RKO (cell line): ENCODE data around the gene IL9.
"Not testable (repeated sequence)": the region's sequence is repeated elsewhere in the genome, so short reads cannot be mapped to it uniquely, and the experiment has no call there.

ENCODE experiments used
- DNase-seq: peaks from one replicate; pipeline ENCODE4 v3.0.0-alpha.2; 2016; ENCODE audit warnings: low spot score

IL9 gene

DNA sequence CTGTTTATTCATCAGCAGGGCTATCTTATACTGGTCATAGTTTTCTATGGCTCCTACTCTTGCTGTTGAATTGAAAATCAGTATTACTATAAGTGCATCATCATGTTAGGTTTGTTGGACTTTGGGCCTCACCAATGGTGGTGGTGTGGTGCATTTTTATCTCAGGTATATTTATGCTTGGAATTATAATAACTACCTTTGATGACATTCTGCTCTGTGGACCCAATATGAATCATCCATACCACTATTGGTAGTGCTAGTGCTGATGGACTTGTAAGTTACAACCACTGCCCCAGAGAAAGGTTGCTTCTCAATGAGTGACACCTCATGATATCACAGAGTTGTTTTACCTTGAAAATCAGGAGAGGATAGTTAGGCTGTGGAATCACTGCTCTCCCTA, 28.0 kb downstream of the IL9 start:
- no peak for DNase-seq

DNA sequence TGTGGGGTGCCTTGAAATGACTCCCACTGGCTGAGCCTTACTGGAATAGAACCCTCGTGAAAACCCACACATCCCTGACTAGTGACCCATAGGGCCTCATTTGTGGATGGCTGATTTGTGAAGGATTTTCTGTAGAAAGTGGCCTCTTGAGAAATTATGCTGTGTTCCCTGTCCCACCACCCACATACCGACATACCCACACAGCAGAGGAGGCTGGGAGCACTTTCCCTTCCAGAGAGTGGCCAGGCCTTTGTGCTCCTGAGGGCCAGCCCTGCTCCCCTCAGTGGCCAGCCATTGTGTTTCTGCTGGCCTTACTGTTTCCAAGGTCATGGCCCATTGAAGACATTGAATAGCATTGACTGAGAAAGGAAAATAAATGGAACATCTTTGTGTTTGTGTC, 29.6 kb downstream of the IL9 start:
- DNase-seq = no peak

DNA sequence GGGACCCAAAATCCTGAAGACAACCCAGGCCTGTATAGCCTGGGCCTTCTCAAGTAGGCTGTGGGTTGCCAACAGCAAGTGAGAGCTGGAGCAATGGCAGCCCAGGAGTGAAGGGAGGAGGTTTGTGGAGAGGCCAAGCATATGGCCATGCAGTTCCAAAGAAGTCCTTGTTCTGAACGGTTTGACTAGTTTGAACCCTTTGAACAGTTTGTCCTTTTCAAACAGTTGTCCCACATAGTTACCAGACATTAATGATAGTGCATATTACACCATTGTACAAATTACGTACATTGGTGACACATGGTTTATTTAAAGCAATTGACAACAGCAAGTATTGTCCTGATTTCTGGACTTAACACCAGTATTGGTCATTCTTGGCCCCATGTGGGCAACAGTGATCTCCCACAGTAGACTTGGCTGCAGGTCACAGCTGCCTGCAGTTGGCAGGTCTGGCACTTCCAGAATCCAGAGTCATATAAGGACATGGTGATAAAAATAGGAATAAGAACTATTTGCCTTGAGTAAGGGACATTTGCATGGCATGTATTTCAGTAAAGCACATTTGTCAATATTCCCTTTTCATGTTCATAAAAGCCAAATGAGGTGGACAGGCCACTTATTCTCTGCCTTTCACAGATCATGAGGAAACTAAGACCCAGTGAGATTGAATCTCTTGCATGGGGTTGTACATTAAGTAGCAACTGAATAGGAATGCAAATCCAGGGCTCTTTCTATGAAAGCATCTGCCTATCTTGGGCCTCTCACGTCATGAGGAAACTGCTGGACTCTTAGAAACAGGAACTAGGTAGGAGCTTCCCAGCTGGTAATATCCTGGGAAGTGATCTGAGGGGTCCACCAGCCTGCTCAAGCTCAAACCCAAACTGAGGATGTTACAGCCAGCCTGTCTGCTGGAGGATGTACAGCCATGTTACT, 30.9 kb downstream of the IL9 start:
- no peak for DNase-seq

DNA sequence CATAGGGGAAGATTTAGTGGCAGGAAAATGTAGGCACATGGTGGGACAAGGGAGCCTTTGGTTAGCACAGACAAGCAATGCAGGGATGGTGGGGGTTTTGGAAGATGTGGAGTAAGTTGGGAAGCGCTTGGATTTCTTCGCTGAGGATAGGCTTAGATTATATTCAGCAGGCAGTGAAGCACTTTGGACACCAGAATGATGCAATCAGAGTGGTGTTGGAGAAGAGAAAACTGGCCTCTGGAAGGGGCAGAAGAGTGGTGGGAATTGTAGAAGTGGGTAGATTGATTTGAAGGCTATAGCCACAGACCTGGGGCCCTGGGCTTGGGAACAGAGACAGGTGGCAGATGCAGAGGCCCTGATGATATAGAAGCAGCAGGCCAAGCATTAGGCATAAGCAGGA, 32.9 kb downstream of the IL9 start:
- DNase-seq = no peak

DNA sequence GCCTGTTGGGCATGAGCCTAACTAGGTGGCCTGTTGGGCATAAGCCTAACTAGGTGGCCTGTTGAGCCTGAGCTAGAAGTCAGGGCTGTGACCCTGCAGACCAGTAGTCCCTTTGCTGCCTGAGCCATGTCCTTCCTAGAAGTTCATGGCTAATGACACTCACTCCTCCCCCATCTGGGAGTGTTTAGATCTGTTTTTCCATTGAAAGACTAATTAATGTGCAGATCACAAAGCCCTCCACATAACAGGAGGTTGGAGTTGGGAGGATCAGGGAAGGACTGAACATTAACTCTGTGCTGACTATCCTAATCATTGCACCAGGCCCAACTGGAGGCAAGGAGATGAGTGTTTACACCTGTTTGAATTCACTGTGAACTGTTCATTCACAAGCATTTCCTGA, 33.6 kb downstream of the IL9 start:
- DNase-seq = no peak

DNA sequence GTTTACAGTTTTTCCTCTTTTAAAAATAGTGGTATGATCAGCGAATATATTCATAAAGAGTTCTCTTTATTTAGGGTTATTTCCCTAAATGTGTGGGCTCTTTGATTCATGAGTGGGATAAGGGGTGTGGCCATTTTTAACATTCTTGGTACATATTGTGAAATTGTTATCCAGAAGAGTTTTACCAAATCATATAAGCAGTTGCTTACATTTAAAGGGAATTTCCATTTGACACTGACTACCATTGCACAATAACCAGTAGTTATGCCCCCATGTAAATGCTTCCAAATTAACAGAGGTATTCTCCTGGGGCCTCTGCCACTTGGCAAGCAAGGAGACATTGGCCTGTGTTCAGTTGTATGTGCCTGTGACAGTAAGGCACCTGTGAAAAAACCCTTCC, 34.0 kb downstream of the IL9 start:
- DNase-seq = no peak

DNA sequence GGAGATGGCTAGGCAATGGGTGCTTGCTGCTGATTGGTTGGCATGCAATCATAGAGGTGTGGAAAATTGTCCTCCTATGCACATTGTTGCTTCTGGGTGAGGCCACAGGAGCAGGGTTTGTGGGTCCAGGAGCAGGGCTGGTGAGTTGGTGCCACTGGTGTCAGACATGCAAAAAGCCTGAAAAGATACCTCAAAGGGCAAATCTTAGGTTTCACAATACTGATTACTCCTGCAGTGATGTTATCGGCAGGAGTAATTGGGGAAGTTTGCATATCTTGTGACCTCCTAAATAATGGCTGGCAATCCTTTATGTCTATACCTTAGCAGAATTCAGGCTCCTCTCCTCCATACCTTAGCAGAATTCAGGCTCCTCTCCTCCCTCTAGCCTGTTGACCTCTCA, 36.0 kb downstream of the IL9 start:
- DNase-seq = no peak

DNA sequence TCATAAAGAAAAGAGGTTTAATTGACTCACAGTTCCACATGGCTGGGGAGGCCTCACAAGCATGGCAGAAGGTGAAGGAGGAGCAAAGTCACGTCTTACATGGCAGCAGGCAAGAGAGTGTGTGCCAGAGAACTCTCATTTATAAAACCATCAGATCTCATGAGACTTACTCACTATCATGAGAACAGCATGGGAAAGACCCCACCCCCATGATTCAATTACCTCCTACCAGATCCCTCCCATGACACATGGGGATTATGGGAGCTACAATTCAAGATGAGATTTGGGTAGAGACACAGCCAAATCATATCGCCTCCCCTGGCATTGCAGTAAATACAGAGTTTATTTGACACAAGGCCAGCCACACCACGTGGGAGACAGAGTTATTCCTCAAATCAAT, 36.5 kb downstream of the IL9 start:
- DNase-seq = not testable (repeated sequence)

DNA sequence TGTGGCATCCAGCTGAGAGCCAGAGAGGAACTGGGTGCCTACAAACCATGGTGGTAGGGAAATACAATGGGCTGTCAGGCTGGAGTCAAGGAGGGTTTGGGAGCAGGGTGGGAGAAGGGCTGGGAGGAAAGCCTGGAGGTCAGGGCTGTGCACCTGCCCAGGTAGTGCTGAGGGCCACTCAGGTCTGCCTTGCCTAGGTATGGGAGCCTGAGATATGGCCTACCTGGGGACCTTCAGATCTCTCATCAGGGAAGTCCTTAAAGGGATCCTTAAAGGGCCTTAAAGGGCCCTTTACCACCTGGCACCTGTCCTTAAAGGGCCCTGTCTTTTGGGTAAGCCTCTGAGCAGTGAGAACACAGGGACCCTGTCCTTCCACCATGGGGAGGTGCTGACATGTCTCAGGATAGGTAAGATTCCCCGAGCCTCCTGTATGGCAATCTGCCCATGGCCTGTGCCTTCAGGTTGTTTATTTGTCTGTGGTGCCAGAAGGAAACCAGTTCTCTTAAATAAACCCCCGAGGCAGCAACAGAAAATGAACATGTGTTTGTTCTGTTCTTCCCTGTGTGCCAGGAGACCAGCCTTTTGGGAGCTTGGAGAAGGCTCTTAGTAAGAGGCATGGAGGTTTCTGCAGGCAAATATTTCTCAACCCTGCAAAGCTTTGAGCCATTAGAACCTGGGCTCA, 37.9 kb downstream of the IL9 start:
- DNase-seq = no peak

DNA sequence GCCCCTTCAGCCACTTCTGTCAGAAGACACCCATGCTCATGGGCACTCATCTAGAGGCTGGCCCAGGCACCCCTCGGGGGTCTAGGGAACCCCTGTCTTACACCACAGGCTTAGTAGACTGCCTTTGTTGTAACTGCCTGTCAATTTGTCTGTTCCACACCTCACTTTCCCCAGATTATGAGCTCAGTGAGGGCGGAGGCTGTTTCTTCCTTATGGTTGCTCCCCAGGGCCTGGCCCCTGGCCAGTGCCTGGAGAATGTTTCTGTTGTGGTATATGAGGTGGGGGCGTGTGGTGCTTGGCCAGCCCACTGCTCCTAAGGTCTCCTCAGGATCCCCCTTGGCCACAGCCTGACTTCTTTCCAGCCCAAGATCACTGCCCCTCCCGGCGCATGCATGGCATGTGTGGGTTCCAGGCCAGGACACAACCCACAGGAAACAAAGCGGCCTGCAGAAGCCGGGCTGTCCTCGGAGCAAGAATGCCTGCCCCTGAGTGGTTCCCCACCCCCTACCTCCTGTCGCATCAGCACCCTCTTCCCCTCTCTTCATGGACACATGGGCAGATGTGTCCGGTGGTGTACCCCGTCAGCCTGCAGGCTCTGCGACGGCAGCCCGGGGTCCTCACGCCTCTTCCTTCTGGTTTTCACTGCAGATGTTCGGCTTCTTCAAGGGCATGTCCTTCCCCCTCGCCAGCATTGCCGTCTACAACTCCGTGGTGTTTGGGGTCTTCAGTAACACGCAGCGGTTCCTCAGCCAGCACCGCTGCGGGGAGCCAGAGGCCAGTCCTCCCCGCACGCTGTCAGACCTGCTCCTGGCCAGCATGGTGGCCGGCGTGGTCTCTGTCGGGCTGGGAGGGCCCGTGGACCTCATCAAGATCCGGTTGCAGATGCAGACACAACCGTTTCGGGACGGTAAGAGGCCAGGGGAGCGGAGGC, 43.5 kb downstream of the IL9 start:
- DNase-seq = no peak

DNA sequence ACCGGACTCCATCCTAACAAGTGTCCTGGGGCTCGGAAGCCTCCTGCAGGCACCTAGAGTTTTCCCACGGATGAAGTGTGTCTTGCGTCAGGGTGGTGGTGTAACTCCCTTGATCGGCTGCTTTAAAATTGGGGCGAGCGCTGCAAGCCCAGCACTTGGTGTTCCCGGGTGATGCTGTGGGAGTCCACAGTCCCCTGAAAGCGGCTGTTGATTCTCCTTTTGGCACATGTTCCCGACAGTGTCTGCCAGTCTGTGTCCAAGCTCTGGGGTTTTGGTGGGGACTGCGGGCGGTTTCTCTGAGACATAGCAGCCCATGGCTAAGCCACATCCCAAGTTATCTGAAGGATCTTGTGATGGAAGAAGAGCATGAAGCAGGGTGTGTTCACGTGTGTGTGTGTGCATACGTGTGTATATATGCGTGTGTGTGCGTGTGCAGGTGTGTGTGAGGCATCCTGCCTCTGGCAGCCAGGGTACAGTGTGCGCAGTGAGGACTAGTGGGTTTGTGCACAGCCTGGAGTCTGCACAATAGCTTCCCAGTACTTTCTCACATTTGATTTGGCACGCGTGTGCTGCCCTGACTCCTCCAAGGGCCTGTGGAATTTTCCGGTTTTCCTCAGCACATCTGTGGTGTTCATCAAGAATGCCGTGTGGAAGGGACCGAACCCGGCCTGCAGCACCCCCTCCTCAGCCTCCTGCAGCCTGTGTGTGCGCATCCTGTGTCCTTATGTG, 44.3 kb downstream of the IL9 start:
- DNase-seq = no peak

DNA sequence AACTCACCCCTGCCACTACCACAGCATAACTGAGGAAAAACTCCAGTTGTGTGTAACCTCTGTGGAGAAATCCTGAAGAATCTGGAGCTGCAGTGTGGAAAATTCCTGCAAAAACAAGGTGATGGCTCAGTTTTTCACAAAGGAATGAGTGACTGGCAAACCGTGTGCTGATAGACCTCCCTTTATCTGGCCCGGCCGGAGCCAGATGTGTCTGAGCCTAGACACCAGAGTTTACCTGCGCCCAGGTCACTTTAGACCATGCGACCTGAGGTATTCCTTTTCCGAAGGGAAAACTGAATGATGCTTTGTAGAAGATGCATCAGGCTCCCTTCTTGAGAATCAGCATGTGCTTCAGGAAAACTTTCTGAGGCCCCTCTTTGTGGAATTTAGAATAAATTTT, 45.0 kb downstream of the IL9 start:
- DNase-seq = no peak

DNA sequence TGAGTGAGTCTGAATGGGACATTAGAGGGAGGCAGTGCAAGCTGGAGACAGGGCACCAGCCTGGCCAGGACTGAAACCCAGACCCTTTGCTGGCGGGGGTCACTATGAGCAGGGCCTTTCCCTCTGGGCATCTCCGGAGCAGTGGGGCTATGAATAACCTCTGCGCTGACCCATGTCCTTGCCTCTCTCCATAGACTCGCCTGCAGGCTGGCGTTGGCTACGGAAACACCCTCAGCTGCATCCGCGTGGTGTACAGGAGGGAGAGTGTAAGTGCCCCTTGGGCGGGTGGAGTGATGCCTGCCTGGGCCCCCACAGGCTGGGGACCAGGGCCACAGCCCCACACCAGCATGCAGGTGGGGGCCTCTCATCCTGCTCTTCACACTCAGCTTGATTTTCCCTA, 45.4 kb downstream of the IL9 start:
- no peak for DNase-seq

DNA sequence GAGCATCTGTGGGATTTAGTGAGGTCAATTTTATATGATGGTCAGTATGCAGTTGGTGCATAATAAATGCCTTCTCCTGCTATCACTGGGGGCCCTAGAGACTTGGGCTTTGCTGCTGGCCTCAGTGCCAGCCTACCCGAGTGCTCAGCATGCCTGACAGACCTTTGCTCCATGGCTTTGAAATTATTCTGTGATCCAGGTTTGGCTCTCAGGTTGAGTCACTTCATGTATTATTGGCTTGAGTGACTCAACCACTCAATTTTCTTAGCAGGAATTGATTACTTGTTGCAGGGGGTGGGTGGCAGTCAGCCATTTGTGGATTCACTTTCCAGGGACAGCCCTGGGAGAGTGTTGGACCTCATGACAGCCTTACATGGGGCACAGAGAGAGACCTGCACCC, 47.7 kb downstream of the IL9 start:
- no peak for DNase-seq

DNA sequence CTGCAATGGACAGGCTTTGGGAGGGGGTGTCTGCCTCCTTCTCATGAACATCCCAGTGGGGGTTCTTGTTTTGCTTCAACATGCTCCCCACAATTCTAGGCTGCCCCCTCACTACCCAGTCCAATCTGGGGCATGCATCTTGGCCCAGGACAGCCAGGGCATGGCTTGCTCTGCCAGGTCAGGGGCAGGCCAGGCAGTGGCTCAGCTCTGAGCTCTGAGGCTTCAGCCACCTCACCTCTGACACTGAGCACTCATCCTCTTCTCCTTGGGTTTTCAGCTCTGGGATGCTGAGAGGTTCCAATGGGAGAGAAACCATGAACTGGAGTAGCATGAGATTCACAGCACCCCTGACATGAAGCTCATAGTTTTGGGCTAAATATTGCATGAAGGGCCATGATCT, 49.3 kb downstream of the IL9 start:
- DNase-seq = no peak

DNA sequence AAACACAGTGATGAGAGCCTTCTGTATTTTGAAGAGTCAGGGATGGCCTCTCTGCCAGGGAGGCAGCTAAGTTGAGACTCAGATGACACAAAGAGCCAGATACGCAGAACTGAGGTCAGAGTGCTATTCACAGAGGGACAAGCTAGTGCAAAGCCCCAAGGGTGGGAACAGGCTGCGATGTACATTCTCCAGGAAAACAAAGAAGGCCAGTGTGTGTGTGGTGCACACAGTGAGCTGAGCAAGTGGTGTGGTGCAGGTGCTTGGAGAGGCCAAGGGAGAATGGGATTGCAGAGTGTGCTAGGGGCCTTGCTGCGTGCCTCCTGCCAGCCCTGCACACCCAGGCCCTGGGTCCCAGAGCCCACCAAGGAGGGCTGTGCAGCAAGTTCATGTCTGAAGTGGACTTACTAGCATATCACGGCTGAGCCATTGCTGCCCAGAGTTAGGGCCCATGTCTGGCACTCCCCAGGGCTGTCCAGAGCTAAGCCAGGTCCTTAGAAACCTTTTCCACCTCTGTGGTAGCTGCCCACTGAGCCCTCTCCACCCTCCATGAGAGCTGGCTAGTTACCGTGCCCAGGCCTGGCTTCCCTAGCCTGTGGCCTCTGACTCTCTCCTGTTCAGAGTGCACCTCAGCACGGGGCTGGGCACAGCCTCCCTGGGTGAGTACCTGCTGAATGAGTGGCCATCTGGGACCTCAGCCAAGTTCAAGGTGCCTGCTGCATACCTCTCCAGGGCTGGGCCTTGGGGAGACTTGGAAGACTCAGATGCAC, 51.9 kb downstream of the IL9 start:
- no peak for DNase-seq

DNA sequence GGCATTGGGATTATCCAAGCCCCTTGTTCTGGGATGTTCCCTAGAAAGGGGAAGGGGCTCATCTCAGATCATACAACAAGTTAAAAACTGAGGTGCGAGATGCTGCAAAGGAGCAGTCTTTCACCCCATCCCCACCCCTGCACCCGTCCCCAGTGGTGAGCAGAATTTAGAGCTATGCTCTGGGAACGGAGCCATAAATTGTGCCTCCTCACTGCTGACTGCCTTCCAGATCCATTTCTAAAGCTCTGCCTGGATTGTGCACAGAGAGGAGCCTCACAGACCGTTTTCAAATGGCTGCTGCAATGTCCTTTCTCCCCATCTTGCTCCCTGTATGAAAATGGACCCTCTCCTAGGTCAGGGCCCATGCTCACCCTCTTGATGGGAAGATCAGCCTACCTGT, 52.9 kb downstream of the IL9 start:
- no peak for DNase-seq
